GM12891 (cell line): Measurements from ENCODE around the gene WBP2NL.

Experiments used
- DNase-seq: peaks from one replicate; pipeline ENCODE4 v3.0.0; 2011; ENCODE audit warnings: low spot score; ENCODE audit not compliant: insufficient read length
- FAIRE-seq: peaks from 2 replicates; lab custom pipeline; 2011; peaks lifted over from hg19 to GRCh38; lab: Jason Lieb, UNC
- PAX5 ChIP-seq: IDR thresholded peaks from 2 replicates; pipeline ENCODE4 v1.6.1; 2011; ENCODE audit warnings: low read length, moderate library complexity, mild to moderate bottlenecking; ENCODE audit not compliant: insufficient read depth, severe bottlenecking
- POLR2A ChIP-seq: IDR thresholded peaks from 2 replicates; pipeline ENCODE4 v1.6.1; 2011; ENCODE audit warnings: low read depth, low read length, control low read depth
- POLR2AphosphoS5 ChIP-seq: IDR thresholded peaks from 2 replicates; pipeline ENCODE4 v1.6.1; 2011; ENCODE audit warnings: low read depth, low read length, control low read depth
- POU2F2 ChIP-seq: IDR thresholded peaks from 2 replicates; pipeline ENCODE4 v1.6.1; 2011; ENCODE audit warnings: low read depth, mild to moderate bottlenecking, control low read depth, low read length, moderate library complexity
- SPI1 ChIP-seq: IDR thresholded peaks from 2 replicates; pipeline ENCODE4 v1.6.1; 2011; ENCODE audit warnings: low read depth, low read length, control low read depth
- TAF1 ChIP-seq: IDR thresholded peaks from 2 replicates; pipeline ENCODE4 v1.6.1; 2011; ENCODE audit warnings: low read depth, low read length, control low read depth

WBP2NL gene

GRCh38 chr22:41966607-41967240, 31.9 kb upstream of the WBP2NL start:
- FAIRE-seq: peak; percentile 87
- DNase-seq: peak; percentile 49
- no peak for TF ChIP-seq PAX5
- TF ChIP-seq TAF1: no peak
- no peak for TF ChIP-seq POLR2AphosphoS5
- no peak for TF ChIP-seq SPI1
- TF ChIP-seq POU2F2: no peak
- TF ChIP-seq POLR2A: no peak

DNA sequence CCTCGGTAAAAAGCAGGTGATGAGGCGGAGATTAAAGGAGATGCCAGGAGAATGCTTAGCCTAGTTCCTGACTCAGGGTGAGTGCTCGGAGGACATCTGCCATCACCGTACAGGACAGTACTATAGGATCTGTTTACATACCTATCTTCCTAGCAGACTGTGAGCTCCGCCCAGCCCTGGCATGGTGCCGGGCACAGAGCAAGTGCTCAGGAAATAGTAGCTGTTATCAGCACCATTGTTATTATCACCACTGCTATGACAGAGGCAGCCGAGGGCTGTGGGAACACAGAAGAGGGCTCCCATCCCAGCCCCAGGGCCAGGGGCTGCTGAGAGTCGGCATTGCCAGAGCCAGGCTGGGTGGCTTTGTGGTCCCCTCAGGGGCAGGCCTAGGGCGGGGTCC, 30.0 kb upstream of the WBP2NL start:
- DNase-seq (no peak), FAIRE-seq (no peak)
- TF ChIP-seq POU2F2: no peak
- no peak for TF ChIP-seq TAF1
- no peak for TF ChIP-seq SPI1
- no peak for TF ChIP-seq POLR2AphosphoS5
- TF ChIP-seq POLR2A: no peak
- no peak for TF ChIP-seq PAX5

DNA sequence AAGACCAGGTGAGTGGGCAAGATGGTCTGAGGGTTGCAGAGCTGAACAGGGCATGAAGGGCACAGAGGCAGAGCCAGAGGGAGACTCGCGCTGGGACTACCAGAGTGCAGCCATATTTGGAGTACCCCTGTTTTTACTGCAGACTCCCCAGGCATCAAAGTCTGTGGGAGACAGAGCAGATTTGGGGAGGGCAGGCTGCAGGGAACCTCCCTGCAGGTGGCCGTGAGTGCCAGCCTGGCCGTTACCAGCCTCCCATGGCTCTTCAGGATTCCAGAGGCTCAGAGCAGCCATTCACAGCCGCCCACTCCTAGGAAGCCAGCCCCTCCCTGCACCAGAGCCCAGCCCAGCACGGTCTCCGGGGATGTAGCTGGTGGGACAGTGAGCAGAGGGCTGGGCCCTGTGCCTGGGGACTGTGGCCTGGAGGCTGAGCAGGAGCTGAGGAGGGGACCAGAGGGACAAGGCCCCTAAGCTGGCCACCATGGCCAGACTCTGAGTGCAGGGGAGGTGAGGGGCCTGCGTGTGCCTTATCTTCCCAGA, 29.4 kb upstream of the WBP2NL start, which contains the start of gene SEPTIN3:
SEPTIN3 (plus strand) TSS at position 334 of the 537 bp plus-strand sequence. CDS start 2,050 bp downstream, outside the sequence.
- no peak for DNase-seq
- TF ChIP-seq POU2F2 (no peak), TAF1 (no peak), SPI1 (no peak), PAX5 (no peak), POLR2AphosphoS5 (no peak), POLR2A (no peak)
- FAIRE-seq: no peak

DNA sequence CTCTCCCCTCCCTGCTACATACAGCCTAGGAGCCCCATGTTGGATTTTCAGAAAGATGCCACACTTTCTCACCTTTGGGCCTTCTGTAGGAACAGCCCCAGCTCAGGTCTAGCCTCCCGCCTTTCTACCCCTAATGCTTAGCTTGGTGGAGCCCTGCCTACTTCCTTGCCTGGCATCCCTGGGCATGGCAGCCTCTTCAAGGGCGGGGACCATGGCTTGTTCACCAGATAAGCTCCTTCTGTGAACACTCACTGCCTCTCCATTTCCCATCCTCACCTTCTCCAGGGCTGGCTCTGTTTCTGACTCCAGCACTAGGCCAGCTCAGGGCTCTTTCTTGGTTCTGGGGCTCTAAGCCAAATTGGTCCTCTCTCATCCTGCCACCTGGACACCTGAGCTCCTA, 28.0 kb upstream of the WBP2NL start:
- DNase-seq (no peak), FAIRE-seq (no peak)
- no peak for TF ChIP-seq TAF1
- TF ChIP-seq SPI1: no peak
- TF ChIP-seq POLR2AphosphoS5: no peak
- no peak for TF ChIP-seq PAX5
- no peak for TF ChIP-seq POLR2A
- no peak for TF ChIP-seq POU2F2

DNA sequence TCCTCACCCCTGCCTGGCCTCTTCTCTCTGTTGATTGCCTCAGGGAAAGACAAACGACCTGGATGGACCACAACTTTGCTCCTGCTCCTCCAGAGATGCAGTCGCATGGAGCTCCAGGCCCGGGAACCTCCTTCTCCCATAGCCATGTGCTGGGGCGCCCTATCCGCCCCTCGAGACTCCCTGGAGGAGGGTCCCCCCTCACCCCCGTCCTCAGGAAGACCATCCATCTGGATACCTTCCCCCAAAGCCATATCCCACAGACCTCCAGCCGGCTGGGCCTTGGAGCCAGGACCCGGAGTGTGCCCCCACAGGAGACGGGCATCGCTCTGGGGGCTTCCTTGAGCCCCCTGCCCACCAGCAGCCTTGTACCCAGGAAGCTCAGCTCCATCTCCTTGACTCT, 27.2 kb upstream of the WBP2NL start:
- no peak for TF ChIP-seq POU2F2
- TF ChIP-seq PAX5: no peak
- TF ChIP-seq POLR2AphosphoS5: no peak
- TF ChIP-seq POLR2A: no peak
- no peak for TF ChIP-seq TAF1
- no peak for TF ChIP-seq SPI1
- DNase-seq: no peak

GRCh38 chr22:41974691-41975290, 23.8 kb upstream of the WBP2NL start:
- TF ChIP-seq SPI1: no peak
- DNase-seq (no peak), FAIRE-seq (no peak)

More for the DNA sequence above, 27.2 kb upstream of the WBP2NL start:
- no peak for FAIRE-seq

DNA sequence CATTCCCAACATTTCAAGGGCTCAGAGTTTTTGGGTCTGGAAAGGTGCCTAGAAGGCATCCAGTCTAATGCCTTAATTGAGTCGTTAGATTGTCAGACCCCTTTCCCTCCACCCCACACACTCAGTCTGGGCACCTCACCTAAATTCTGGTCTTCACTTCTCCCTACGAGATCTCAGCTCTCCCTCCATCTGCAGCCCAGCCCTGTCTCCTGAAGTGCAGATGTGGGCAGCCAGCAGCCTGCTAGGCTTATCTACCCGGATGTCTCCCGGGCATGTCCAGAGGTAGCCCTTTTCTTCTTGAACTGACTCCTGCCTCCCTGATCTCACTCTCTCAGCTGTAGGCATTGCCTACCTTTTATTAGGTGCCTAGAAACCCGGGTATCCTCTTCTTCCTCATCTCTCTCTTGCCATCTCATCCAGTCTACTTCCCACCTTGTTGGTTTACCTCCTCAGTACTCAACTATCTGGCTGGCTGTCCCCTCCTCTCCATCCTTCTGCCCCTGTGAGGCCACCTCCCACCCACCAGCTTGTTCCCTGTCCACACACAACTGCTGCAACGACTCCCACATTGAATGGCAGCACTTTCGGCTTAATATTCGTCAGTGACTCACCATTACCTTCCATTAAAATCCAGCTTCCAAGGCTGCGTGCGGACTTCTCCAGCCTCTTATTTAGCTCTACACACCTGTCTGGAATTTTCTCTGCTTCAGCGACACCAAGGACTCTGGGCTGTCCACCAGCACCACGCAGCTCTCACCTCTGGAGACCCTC, 23.1 kb upstream of the WBP2NL start:
- DNase-seq: no peak
- TF ChIP-seq TAF1: no peak
- no peak for TF ChIP-seq SPI1
- TF ChIP-seq POU2F2: no peak
- TF ChIP-seq POLR2A: no peak
- no peak for TF ChIP-seq PAX5
- TF ChIP-seq POLR2AphosphoS5: no peak
- peak; percentile 57 for FAIRE-seq

DNA sequence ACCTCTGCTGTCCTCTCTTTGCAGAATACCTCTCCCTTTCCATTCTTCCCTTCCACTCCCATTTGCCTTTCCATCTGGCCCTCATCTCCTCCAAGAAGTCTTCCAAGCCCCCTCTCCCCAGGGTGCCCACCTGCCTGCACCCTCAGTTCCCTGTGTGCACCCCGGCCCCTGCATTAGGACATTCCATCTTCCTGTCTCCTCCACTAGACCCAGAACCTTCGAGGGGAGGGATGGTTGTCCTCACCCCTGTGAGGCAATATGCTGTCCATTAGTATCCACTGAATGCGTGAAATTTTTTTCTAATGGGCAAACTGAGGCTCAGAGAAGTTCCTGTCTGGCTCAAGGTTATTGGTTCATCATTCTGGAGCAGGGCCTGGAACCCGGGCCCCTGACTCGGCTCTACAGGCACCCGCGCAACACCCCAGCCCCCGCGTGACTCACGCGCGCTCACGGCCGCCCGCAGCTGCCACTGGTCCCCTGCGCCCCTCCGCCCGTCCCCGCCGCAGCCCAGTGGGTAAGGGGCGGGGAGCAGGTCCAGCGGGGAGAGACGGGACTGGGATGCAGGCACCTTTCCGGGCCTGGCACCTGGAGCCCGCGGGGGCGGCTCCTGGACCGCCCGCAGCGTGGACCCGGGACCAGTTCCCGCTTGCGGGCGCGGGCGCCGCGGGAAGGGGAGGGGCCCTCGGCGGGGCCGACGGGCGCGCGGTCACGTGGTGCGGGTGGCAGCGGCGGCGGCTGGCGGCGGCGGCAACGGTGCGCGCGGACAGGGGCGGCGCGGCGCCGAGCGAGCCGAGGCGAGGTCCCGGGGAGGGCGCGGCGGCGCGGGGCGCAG, 22.3 kb upstream of the WBP2NL start:
- DNase-seq: peak; percentile 54
- TF ChIP-seq POLR2A: no peak
- TF ChIP-seq POU2F2: no peak
- no peak for TF ChIP-seq POLR2AphosphoS5
- no peak for TF ChIP-seq SPI1
- TF ChIP-seq PAX5: no peak
- no peak for TF ChIP-seq TAF1
- FAIRE-seq: peak; percentile 35

GRCh38 chr22:41976961-41977566, 21.5 kb upstream of the WBP2NL start:
- FAIRE-seq (peak; percentile 83), DNase-seq (no peak)
- TF ChIP-seq TAF1 (no peak), SPI1 (no peak), POLR2A (no peak), POLR2AphosphoS5 (no peak), POU2F2 (no peak), PAX5 (no peak)
